Fibroblast of lung (primary cell): ENCODE results near the gene MAN1A1.
"Not testable (repeated sequence)": the region's sequence is repeated elsewhere in the genome, so short reads cannot be mapped to it uniquely, and the experiment has no call there.

Source experiments
- EZH2 ChIP-seq: IDR thresholded peaks from 2 replicates; pipeline ENCODE4 v1.5.1; 2012; ENCODE audit warnings: low read length, control low read depth, mild to moderate bottlenecking; ENCODE audit errors: missing control alignments
- TF ChIP-seq, protein P1 (sequence below), 2 donors: IDR thresholded peaks in 1 of 2; conservative IDR thresholded peaks in 1 of 2; 1 replicate in 1 of 2; 2 replicates in 1 of 2; pipeline ENCODE4 v1.5.1; 2011 to 2012; ENCODE audit warnings: low read length in 2 of 2, control low read depth in 1 of 2, inconsistent platforms in 1 of 2, low read depth in 1 of 2, mild to moderate bottlenecking in 1 of 2

DNA sequence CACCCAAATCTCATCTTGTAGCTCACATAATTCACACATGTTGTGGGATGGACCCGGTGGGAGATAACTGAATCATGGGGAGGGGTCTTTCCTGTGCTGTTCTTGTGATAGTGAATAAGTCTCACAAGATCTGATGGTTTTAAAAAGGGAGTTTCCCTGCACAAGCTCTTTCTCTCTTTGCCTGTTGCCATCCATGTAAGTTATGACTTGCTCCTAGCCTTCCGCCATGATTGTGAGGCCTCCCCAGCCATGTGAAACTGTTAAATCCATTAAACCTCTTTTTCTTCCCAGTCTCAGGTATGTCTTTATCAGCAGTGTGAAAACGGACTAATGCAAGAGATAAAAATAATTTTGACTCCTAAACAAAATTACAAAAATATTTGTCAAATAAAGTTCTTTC is 58.5 kb downstream of the MAN1A1 start:
- TF ChIP-seq, protein P1, sequence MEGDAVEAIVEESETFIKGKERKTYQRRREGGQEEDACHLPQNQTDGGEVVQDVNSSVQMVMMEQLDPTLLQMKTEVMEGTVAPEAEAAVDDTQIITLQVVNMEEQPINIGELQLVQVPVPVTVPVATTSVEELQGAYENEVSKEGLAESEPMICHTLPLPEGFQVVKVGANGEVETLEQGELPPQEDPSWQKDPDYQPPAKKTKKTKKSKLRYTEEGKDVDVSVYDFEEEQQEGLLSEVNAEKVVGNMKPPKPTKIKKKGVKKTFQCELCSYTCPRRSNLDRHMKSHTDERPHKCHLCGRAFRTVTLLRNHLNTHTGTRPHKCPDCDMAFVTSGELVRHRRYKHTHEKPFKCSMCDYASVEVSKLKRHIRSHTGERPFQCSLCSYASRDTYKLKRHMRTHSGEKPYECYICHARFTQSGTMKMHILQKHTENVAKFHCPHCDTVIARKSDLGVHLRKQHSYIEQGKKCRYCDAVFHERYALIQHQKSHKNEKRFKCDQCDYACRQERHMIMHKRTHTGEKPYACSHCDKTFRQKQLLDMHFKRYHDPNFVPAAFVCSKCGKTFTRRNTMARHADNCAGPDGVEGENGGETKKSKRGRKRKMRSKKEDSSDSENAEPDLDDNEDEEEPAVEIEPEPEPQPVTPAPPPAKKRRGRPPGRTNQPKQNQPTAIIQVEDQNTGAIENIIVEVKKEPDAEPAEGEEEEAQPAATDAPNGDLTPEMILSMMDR (conservative IDR thresholded peaks at IDR 0.05 in 1 of 2, IDR thresholded peaks at IDR 0.05 in 1 of 2; ENCODE audit: low read depth in 1 of 2, low read length in 2 of 2), result not testable (repeated sequence)
- TF ChIP-seq EZH2, result not testable (repeated sequence)
